HG03097 (cell line): ENCODE results near the gene LIG3.
"Not testable (repeated sequence)": the region's sequence is repeated elsewhere in the genome, so short reads cannot be mapped to it uniquely, and the experiment has no call there.

Source experiments
- ATAC-seq: cut with Tn5 transposase; IDR thresholded peaks from one replicate; pipeline ENCODE4 v1.9.1; 2021; ENCODE audit not compliant: unreplicated experiment, low FRiP score

The LIG3 gene

GRCh38 chr17:35030780-35031179, 50.5 kb downstream of the LIG3 start:
- no peak for ATAC-seq

DNA sequence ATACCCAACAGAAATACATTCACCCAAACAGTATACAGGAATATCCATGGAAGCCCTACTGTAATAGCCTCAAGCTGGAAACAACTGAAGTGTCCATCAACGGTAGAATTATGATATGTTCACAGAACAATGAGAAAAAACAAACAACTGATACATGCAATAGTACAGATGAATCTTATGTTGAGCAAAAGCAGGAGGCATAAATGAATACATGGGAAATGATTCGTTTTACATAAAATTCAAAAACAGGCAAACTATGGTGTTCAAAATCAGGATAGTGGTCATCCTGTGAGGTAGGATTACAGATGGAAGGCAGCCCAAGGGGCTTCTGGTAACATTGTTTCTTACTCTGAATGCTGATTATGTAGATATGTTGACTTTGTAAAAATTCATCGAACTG, 58.1 kb downstream of the LIG3 start:
- no peak for ATAC-seq

GRCh38 chr17:35041390-35041789, 61.1 kb downstream of the LIG3 start:
- no peak for ATAC-seq

DNA sequence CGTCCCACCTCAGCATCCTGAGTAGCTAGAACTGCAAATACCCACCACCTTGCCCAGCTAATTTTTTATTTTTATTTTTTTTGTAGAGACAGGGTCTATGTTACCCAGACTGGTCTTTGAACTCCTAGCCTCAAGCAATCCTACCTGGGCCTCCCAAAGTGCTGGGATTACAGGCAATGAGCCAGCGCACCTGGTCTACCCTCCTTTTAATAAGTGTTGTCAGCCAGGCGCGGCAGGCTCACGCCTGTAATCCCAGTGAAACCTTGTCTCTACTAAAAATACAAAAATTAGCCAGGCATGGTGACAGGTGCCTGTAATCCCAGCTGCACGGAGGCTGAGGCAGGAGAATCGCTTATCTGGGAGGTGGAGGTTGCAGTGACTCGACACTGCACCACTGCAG, 63.9 kb downstream of the LIG3 start:
- ATAC-seq: no peak

DNA sequence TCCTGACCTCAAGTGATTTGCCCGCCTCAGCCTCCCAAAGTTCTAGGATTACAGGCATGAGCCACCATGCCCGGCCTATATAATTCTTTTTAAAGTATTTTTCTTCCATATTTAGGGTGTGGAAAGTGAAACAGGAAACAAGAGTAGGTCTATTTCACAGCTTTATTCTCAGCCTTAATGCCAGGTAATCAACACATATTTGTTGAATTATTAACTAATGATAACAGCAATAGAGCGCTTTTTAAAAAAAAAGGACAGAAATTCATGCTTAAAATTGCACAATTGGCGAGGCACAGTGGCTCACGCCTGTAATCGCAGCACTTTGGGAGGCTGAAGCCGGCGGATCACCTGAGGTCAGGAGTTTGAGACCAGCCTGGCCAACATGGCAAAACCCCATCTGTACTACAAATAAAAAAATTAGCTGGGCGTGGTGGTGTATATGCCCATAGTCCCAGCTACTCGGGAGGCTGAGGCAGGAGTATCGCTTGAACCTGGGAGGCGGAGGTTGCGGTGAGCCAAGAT, 65.2 kb downstream of the LIG3 start:
- not testable (repeated sequence) for ATAC-seq

DNA sequence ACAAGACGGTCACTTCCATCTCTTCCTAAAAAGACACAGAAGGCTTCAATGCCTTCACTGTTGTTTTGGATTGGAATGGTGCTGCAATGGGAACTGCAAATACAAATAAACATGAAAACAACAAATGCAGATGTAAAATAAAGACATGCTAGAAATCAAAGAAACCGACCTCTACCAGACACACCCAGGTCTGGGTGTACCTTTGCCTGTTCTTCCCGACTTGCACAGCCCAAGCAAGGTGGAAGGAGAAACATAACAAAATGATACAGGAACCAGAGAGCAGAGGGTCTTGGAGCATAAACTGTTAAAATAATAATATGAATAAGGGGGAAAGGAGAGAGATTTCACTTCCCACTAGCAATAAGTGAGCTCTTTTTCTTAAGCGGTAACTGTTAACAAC, 65.9 kb downstream of the LIG3 start:
- ATAC-seq: no peak

DNA sequence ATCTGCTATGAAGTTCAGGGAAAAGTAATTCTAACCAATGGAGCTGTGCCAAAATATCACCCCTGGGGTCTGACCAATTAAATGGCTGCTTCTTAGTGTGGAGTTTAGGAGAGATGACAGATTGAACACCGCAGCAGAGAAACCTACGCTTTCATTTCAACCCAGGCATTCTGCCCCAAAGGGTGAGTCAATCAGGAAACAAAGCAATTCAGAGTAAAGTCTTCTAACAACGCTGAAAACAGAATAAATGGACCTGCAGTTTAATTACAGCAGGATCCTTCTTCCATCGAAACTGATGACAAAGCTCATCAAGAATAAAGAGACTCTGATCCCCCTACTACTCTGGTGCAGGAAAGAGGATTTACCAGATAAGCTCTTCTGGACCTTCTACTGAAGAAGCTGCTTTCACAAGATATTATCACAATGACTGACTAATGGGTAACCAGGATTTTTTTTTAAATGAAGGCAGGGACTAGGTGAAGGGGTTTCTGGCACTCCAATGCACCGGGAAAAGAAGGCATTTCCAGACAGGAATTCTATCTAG, 66.5 kb downstream of the LIG3 start:
- peak; percentile 40 for ATAC-seq

DNA sequence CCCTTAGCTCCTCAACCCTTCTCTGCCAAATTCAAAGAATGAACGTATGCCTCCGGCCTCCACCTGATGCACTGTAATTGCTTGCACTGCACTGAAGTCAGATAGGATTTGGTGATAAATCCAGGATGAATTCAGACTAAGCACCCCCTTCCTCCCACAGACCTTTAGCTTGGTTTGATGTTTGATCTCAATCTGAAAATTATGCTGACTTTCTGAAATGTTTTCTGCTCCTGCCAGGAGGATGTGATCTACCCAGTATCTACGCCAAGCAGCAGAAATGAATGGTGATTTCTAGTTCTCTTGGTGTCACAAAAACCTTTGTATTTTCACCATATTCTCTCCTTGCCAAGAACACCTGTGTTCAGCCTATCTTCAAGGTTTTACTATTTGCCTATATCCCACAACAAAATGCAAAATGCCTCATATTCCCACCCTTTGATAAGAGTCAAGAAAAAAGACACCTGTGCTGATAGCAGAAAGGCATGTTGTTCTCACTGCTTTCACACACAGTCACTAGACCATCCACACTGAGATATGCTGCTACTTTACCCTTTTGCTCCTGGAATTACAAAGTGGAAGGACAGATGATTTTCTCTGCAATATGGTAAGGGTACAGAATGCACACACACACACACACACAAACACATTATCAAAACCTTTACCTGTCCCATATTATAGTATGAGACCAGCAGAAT, 68.5 kb downstream of the LIG3 start:
- no peak for ATAC-seq

DNA sequence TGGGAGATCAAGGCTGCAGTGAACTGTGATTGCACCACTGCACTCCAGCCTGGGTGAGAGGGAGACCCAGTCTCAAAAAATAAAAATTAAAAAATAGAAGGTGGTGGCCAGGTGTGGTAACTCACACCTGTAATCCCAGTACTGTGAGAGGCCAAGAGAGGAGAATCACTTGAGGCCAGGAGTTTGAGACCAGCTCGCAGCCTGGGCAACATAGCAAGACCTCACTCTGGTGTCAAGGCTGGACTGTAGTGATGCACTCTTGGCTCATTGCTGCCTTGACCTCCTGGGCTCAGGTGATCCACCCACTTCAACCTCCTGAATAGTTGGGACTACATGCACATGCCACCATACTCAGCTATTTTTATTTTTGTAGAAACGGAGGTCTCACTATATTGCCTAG, 69.9 kb downstream of the LIG3 start:
- no peak for ATAC-seq

DNA sequence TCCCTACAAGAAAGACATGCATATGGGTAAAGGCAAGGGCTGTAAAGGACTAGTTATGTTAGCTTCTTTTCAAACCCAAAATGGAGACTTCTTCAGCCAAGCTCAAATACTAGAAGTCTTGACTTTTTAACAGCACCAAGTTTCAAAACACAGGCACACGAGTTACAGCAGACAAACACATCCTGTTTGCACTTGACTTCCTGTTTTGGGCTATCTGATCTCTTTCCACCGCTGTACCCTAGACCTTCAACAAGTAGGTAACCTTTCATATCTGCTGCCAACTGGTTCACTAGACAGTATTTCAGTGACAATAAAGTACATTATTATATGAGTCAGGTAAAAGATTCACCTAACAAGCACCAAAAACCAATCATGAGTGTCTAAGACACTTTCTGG, 70.9 kb downstream of the LIG3 start:
- peak; percentile 70 for ATAC-seq

DNA sequence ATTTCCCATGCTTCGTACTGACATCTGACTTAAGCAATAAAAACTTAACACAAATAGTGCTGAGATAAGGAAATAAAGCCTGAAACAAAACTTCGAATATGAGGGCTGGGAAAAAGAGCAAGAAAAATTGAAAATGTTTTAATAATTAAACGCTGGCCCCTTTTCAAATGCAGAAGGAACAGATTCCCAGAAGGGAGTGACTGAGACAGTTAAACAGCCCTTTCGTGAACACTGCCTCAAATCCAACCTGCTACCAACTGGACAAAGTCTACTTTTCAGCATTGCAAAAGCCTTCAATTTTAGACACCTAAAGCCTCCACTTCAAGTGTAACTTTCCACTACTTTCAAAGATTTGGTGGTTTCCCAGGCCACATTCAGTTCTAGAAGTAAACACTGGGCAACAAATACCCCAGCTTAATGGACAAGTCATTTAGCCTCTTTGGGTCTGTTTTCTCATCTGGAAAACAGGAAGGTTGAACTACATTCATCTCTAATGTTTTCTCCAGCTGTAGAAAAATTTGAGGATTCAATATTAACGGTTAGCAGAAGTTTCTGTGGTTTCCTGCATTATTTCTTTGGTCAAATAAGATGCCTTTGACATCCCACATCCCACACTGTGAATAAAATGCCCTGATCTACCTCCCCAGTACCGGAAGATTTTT, 71.4 kb downstream of the LIG3 start:
- peak; percentile 42 for ATAC-seq

- ATAC-seq: no peak
Observed at GRCh38 chr17:35052241-35052610, 71.9 kb downstream of the LIG3 start.

- no peak for ATAC-seq
Observed at GRCh38 chr17:35052780-35053179, 72.5 kb downstream of the LIG3 start.

GRCh38 chr17:35053204-35053603, 72.9 kb downstream of the LIG3 start:
- no peak for ATAC-seq

GRCh38 chr17:35056013-35056412, 75.7 kb downstream of the LIG3 start:
- ATAC-seq: no peak

GRCh38 chr17:35057332-35057915, 77.1 kb downstream of the LIG3 start:
- no peak for ATAC-seq
